Measurements from ENCODE around the gene FBLN2. TPM values are rescaled to one million over a fixed set of nuclear protein-coding genes. Genes with fewer than 3 reads are reported as not detected.

FBLN2 gene
- total RNA-seq, 1 donor, result 54.6 TPM

DNA sequence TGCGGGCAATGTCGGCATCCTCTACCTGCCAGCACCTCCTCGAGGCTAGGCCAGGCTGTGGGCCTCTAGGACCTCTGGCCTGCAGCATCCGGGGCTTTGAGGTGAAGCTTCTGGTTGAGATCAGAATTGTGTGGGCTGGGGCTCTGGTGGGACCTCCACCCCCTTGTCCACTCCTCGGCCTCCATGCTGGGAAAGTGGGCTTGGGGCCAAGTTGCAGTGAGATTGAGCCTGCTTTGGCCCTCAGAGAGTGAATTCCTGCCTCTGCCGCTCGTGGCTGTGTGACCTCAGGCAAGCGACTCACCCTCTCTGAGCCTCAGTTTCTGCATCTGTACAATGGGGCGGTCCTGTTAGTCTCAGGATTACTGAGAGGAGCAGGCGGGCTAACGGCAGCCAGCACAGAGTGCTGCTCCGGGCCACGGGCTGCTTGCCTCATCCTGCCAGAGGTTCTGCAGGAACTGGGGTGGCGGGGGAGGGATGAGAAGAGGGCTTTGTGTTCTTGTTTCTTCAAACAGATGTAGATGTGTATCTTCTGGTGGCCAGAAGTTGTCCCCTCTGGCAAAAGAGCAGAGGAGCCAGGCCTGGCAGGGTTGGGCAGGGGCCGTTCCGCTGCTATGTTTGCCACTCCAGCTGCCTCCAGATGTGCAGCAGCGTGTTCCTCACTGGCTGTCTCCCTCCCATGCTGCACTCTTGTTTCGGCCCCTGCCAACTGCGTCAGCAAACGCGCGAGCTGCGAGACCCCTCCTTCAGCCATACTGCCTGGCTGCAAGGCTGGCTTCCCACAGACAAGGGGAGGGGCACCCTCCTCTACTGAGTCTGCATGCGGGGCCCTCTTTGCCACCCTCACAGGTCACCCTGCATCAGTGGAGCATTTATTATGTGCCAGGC lies 33.7 kb downstream of the FBLN2 start:
- no peak overlapping the region for H3K27ac ChIP-seq (ENCODE audit: low read depth, low read length)
- H3K4me2 ChIP-seq (ENCODE audit: insufficient read depth, low read length), result no peak overlapping the region
- H3K36me3 ChIP-seq (ENCODE audit: insufficient read depth, low read length), result no peaks in the 10 kb centered on the region
- peaks cover 3% of the 10 kb centered on the region for H3K4me1 ChIP-seq (ENCODE audit: insufficient read depth, low read length)
- H3K27me3 ChIP-seq (ENCODE audit: insufficient read depth, low read length), result no peaks in the 10 kb centered on the region
- TF ChIP-seq, protein P1, sequence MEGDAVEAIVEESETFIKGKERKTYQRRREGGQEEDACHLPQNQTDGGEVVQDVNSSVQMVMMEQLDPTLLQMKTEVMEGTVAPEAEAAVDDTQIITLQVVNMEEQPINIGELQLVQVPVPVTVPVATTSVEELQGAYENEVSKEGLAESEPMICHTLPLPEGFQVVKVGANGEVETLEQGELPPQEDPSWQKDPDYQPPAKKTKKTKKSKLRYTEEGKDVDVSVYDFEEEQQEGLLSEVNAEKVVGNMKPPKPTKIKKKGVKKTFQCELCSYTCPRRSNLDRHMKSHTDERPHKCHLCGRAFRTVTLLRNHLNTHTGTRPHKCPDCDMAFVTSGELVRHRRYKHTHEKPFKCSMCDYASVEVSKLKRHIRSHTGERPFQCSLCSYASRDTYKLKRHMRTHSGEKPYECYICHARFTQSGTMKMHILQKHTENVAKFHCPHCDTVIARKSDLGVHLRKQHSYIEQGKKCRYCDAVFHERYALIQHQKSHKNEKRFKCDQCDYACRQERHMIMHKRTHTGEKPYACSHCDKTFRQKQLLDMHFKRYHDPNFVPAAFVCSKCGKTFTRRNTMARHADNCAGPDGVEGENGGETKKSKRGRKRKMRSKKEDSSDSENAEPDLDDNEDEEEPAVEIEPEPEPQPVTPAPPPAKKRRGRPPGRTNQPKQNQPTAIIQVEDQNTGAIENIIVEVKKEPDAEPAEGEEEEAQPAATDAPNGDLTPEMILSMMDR (IDR thresholded peaks at IDR 0.05; ENCODE audit: extremely low read depth, low read depth, low read length), result no peak
- H3K79me2 ChIP-seq (ENCODE audit: insufficient read depth, low read length), result no peaks in the 10 kb centered on the region
- no peak for DNase-seq (ENCODE audit: insufficient read length, low spot score, missing footprints)
- H3K9me3 ChIP-seq (ENCODE audit: low read depth, low read length), result no peaks in the 10 kb centered on the region
- no peak overlapping the region for H3K4me3 ChIP-seq (ENCODE audit: insufficient read depth, low read length)
- no peaks in the 10 kb centered on the region for H4K20me1 ChIP-seq (ENCODE audit: insufficient read depth, low read length)
- H2AFZ ChIP-seq (ENCODE audit: low read length), result no peak overlapping the region

DNA sequence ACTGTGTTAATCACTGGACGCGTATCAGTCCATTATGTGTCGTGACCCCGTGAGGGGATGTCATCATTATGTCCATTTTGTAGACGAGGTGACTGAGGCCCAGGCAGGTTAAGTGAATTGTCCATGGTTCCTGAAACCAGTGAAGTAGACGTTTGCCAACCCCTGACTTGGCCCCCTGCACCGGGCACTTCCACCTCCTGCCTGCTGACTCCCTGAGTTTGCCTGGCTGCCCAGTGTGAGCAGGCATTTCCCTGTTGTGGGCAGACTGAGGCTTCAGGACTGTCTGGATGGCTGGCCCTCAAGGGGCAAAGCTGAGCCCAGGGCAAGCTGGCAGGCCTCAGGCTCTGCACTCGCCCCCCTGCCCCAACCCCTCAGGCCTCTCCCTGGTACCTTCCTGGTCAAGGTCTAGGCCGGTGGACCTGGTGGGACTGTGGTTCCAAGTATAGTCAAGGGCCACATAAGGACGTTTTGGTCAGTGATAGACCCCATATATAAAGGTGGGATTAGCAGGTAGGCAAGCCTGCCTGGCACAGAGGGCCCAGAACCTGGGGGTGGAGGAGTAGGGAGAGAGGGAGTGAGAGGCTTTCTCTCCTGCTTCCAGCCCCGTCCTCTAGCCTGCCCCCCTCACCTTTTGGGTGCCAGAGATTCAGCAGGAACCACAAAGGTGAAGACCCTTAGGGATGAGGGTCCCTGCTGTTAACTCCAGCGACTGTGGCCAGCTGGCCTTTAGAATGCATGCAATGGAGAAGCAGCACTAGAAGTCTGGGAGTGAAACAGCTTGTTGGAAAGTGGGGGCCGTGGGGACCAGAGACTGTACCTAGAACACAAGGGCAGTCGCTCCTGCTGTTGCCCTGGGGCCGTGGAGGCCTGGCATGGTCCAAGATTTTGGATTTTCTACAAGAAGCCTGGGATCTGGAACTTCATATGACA lies 34.6 kb downstream of the FBLN2 start:
- Histone ChIP-seq H2AFZ (ENCODE audit: low read length) (no peak overlapping the region), H3K4me3 (ENCODE audit: insufficient read depth, low read length) (no peak overlapping the region), H3K27ac (ENCODE audit: low read depth, low read length) (no peak overlapping the region), H3K4me2 (ENCODE audit: insufficient read depth, low read length) (no peak overlapping the region), H3K4me1 (ENCODE audit: insufficient read depth, low read length) (peaks cover 3% of the 10 kb centered on the region), H3K9me3 (ENCODE audit: low read depth, low read length) (no peaks in the 10 kb centered on the region), H3K36me3 (ENCODE audit: insufficient read depth, low read length) (no peaks in the 10 kb centered on the region), H3K79me2 (ENCODE audit: insufficient read depth, low read length) (no peaks in the 10 kb centered on the region), H3K27me3 (ENCODE audit: insufficient read depth, low read length) (no peaks in the 10 kb centered on the region), H4K20me1 (ENCODE audit: insufficient read depth, low read length) (no peaks in the 10 kb centered on the region)
- DNase-seq (ENCODE audit: insufficient read length, low spot score, missing footprints), result peak; percentile 66
- TF ChIP-seq, protein P1 (IDR thresholded peaks at IDR 0.05; ENCODE audit: extremely low read depth, low read depth, low read length), result no peak

DNA sequence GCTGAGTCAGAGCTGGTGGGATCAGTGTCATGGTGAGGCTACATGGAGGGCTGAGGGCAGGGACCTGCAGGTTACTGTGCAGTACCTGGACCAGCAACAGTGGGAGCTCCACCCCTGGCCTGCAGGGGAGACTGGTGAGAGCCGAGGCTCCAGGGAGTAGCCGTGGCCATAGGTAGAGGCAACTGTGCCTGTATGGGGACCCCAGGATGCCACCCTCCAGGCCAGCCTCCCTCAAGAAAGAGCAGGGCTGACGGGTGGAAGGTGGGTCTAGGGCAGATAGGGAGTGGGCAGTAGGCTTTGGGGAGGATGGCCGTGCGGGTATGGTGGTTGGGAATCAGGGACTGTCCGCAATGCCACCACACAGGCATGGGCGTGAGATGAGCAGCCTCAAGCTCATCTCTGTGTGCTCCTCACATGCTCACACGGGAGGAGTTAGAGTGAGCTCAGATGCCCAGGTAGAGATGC lies 35.5 kb downstream of the FBLN2 start:
- Histone ChIP-seq H3K4me1 (ENCODE audit: insufficient read depth, low read length) (no peaks in the 10 kb centered on the region), H3K9me3 (ENCODE audit: low read depth, low read length) (no peaks in the 10 kb centered on the region), H3K27ac (ENCODE audit: low read depth, low read length) (no peak overlapping the region), H3K27me3 (ENCODE audit: insufficient read depth, low read length) (no peaks in the 10 kb centered on the region), H2AFZ (ENCODE audit: low read length) (no peak overlapping the region), H4K20me1 (ENCODE audit: insufficient read depth, low read length) (no peaks in the 10 kb centered on the region), H3K4me2 (ENCODE audit: insufficient read depth, low read length) (no peak overlapping the region), H3K4me3 (ENCODE audit: insufficient read depth, low read length) (no peak overlapping the region), H3K36me3 (ENCODE audit: insufficient read depth, low read length) (no peaks in the 10 kb centered on the region), H3K79me2 (ENCODE audit: insufficient read depth, low read length) (no peaks in the 10 kb centered on the region)
- peak; percentile 50 for DNase-seq (ENCODE audit: insufficient read length, low spot score, missing footprints)
- TF ChIP-seq, protein P1 (IDR thresholded peaks at IDR 0.05; ENCODE audit: extremely low read depth, low read depth, low read length), result no peak

Measured in osteoblast (primary cell).